HG02623 (cell line): ENCODE measurements around the gene EHD3.

Experiments
- ATAC-seq: cut with Tn5 transposase; IDR thresholded peaks from one replicate; pipeline ENCODE4 v1.9.1; 2021; ENCODE audit warnings: moderate library complexity; ENCODE audit not compliant: unreplicated experiment

EHD3 gene

GRCh38 chr2:31233741-31234682 is at the start of gene EHD3:
EHD3 (plus strand) TSS chr2:31234152; CDS start chr2:31234622, 470 bp downstream.
- ATAC-seq = peak; percentile 96

GRCh38 chr2:31187166-31187565 is 46.8 kb upstream of the EHD3 start:
- ATAC-seq = no peak

GRCh38 chr2:31188131-31188530 is 45.8 kb upstream of the EHD3 start:
- ATAC-seq = no peak

GRCh38 chr2:31189141-31189540 is 44.8 kb upstream of the EHD3 start:
- no peak for ATAC-seq

GRCh38 chr2:31190188-31190587 is 43.8 kb upstream of the EHD3 start:
- no peak for ATAC-seq

- ATAC-seq = no peak
Observed at GRCh38 chr2:31191931-31192330, 42.0 kb upstream of the EHD3 start.

GRCh38 chr2:31192396-31192795 is 41.6 kb upstream of the EHD3 start:
- ATAC-seq = no peak

- ATAC-seq = no peak
Observed at GRCh38 chr2:31192851-31193392, 41.0 kb upstream of the EHD3 start.

- no peak for ATAC-seq
Observed at GRCh38 chr2:31193806-31194205, 40.1 kb upstream of the EHD3 start.

- no peak for ATAC-seq
Observed at GRCh38 chr2:31196622-31197021, 37.3 kb upstream of the EHD3 start.

- ATAC-seq = no peak
Observed at GRCh38 chr2:31197166-31197565, 36.8 kb upstream of the EHD3 start.

GRCh38 chr2:31197669-31198068 is 36.3 kb upstream of the EHD3 start:
- ATAC-seq = no peak

- no peak for ATAC-seq
Observed at GRCh38 chr2:31199206-31199605, 34.7 kb upstream of the EHD3 start.

GRCh38 chr2:31200972-31201371 is 33.0 kb upstream of the EHD3 start:
- no peak for ATAC-seq

GRCh38 chr2:31202041-31202440 is 31.9 kb upstream of the EHD3 start:
- no peak for ATAC-seq

GRCh38 chr2:31202833-31203232 is 31.1 kb upstream of the EHD3 start:
- ATAC-seq = no peak

GRCh38 chr2:31203916-31204315 is 30.0 kb upstream of the EHD3 start:
- no peak for ATAC-seq

- no peak for ATAC-seq
Observed at GRCh38 chr2:31204783-31205182, 29.2 kb upstream of the EHD3 start.

GRCh38 chr2:31205186-31205585 is 28.8 kb upstream of the EHD3 start:
- ATAC-seq = no peak

GRCh38 chr2:31205613-31206012 is 28.3 kb upstream of the EHD3 start:
- ATAC-seq = no peak

- ATAC-seq = no peak
Observed at GRCh38 chr2:31207790-31208189, 26.2 kb upstream of the EHD3 start.

GRCh38 chr2:31208240-31208639 is 25.7 kb upstream of the EHD3 start:
- ATAC-seq = no peak
